Osteocyte (in vitro differentiated cells): ENCODE results near the gene TPRG1. TPM values are rescaled to one million over a fixed set of nuclear protein-coding genes. Genes with fewer than 3 reads are reported as not detected.
A peak's percentile ranks its signal among the peaks of the same experiment; 100 is the strongest.

Experiments used
- DNase-seq: peaks from one replicate; pipeline ENCODE4 v3.0.0; 2021; ENCODE audit warnings: mixed read lengths; ENCODE audit not compliant: unreplicated experiment; ENCODE audit errors: extremely low spot score
- H3K27ac Mint-ChIP-seq: one replicate; pipeline ENCODE4 v1.8.0; 2021; ENCODE audit warnings: mild to moderate bottlenecking, mixed read lengths; ENCODE audit not compliant: unreplicated experiment
- H3K27me3 Mint-ChIP-seq: one replicate; pipeline ENCODE4 v1.8.0; 2021; ENCODE audit warnings: mixed read lengths; ENCODE audit not compliant: unreplicated experiment
- H3K36me3 Mint-ChIP-seq: one replicate; pipeline ENCODE4 v1.8.0; 2021; ENCODE audit warnings: mixed read lengths; ENCODE audit not compliant: unreplicated experiment
- H3K4me1 Mint-ChIP-seq: one replicate; pipeline ENCODE4 v1.8.0; 2021; ENCODE audit warnings: mixed read lengths; ENCODE audit not compliant: unreplicated experiment
- H3K4me3 Mint-ChIP-seq: one replicate; pipeline ENCODE4 v1.8.0; 2021; ENCODE audit warnings: mild to moderate bottlenecking, moderate library complexity, mixed read lengths; ENCODE audit not compliant: unreplicated experiment
- H3K9me3 Mint-ChIP-seq: one replicate; pipeline ENCODE4 v1.8.0; 2021; ENCODE audit warnings: mixed read lengths; ENCODE audit not compliant: unreplicated experiment
- CTCF ChIP-seq: fragments of 200-600 bp; sonication (generic); IDR thresholded peaks from 2 replicates; pipeline ENCODE4 v1.5.0; 2021; ENCODE audit warnings: antibody characterized with exemption, mild to moderate bottlenecking, moderate library complexity
- total RNA-seq: library from RNA; stranded (reverse); gene quantifications from 2 replicates; pipeline ENCODE4 v1.2.1, GENCODE V29; 2021

The TPRG1 gene
- total RNA-seq, 1 donor from 2014 or later: 0.46 TPM

GRCh38 chr3:189292667-189293484 is 121.1 kb downstream of the TPRG1 start:
- TF ChIP-seq CTCF: no peak
- Mint-ChIP-seq H3K27me3 (peaks cover 3% of the 10 kb centered on the region), H3K36me3 (peaks cover 1% of the 10 kb centered on the region), H3K4me1 (peaks cover 27% of the 10 kb centered on the region), H3K9me3 (no peaks in the 10 kb centered on the region), H3K27ac (peak overlapping the region; percentile 74), H3K4me3 (no peak overlapping the region)
- DNase-seq: no peak

- no peaks in the 10 kb centered on the region for H3K9me3 Mint-ChIP-seq
- no peak overlapping the region for H3K27ac Mint-ChIP-seq
- H3K4me1 Mint-ChIP-seq: peaks cover 44% of the 10 kb centered on the region
- H3K36me3 Mint-ChIP-seq: peaks cover 3% of the 10 kb centered on the region
- DNase-seq: no peak
- H3K27me3 Mint-ChIP-seq: no peaks in the 10 kb centered on the region
- no peak overlapping the region for H3K4me3 Mint-ChIP-seq
- TF ChIP-seq CTCF: no peak
Observed at GRCh38 chr3:189294649-189295048, 122.9 kb downstream of the TPRG1 start.

GRCh38 chr3:189295089-189295488 is 123.3 kb downstream of the TPRG1 start:
- H3K4me1 Mint-ChIP-seq: peaks cover 47% of the 10 kb centered on the region
- no peak overlapping the region for H3K27ac Mint-ChIP-seq
- H3K9me3 Mint-ChIP-seq: no peaks in the 10 kb centered on the region
- no peak overlapping the region for H3K4me3 Mint-ChIP-seq
- peaks cover 3% of the 10 kb centered on the region for H3K36me3 Mint-ChIP-seq
- no peaks in the 10 kb centered on the region for H3K27me3 Mint-ChIP-seq
- no peak for DNase-seq
- no peak for TF ChIP-seq CTCF

GRCh38 chr3:189297932-189298331 is 126.2 kb downstream of the TPRG1 start:
- TF ChIP-seq CTCF: no peak
- H3K4me1 Mint-ChIP-seq: peaks cover 49% of the 10 kb centered on the region
- H3K9me3 Mint-ChIP-seq: no peaks in the 10 kb centered on the region
- no peaks in the 10 kb centered on the region for H3K27me3 Mint-ChIP-seq
- no peak overlapping the region for H3K4me3 Mint-ChIP-seq
- no peak overlapping the region for H3K27ac Mint-ChIP-seq
- peaks cover 3% of the 10 kb centered on the region for H3K36me3 Mint-ChIP-seq
- no peak for DNase-seq

- no peak for TF ChIP-seq CTCF
- Mint-ChIP-seq H3K36me3 (peaks cover 3% of the 10 kb centered on the region), H3K9me3 (no peaks in the 10 kb centered on the region), H3K27ac (peak overlapping the region; percentile 86), H3K27me3 (no peaks in the 10 kb centered on the region), H3K4me3 (no peak overlapping the region), H3K4me1 (peaks cover 48% of the 10 kb centered on the region)
- no peak for DNase-seq
Observed at GRCh38 chr3:189298469-189299375, 127.0 kb downstream of the TPRG1 start.
